CD4-positive, alpha-beta T cell (primary cell): ENCODE results near the gene CHL1. TPM values are rescaled to one million over a fixed set of nuclear protein-coding genes. Genes with fewer than 3 reads are reported as not detected.

ENCODE experiments used
- ATAC-seq: fragments of 200-7000 bp; cut with Tn5 transposase; one replicate; pipeline ENCODE4 v1.10.0; 2022; ENCODE audit warnings: mild to moderate bottlenecking; ENCODE audit not compliant: poor library complexity
- CTCF ChIA-PET: fragments of 350-600 bp; sonication (Branson Sonifier 250); formaldehyde crosslinking; loops from one replicate; lab custom pipeline; 2021; ENCODE audit warnings: antibody characterized with exemption, inconsistent platforms; lab: Charles Lee
- POLR2A ChIA-PET: fragments of 350-600 bp; sonication (Branson Sonifier 250); formaldehyde crosslinking; loops from one replicate; lab custom pipeline; 2021; ENCODE audit warnings: antibody characterized with exemption, inconsistent platforms; lab: Charles Lee
- DNase-seq, 14 experiments: peaks; one replicate each; pipeline ENCODE4 v3.0.0-alpha.2; 2013 to 2020; ENCODE audit warnings: mixed read lengths in 2 of 14
- H3K27ac ChIP-seq, 2 donors: one replicate each; pipeline versions ENCODE4 v1.5.1 to v1.7.0; 2013; ENCODE audit warnings: low read length in 2 of 2, low read depth in 1 of 2, mild to moderate bottlenecking in 1 of 2
- H3K27me3 ChIP-seq, 2 experiments: 1 replicate in 1 of 2; 2 replicates in 1 of 2; pipeline versions ENCODE4 v1.6.1 to v1.7.0; 2013; ENCODE audit warnings: low read length in 2 of 2, control low read depth in 1 of 2, mild to moderate bottlenecking in 1 of 2, moderate library complexity in 1 of 2; ENCODE audit not compliant: insufficient read depth in 2 of 2, control insufficient read depth in 1 of 2
- H3K36me3 ChIP-seq: one replicate; pipeline ENCODE4 v1.6.1; 2013; ENCODE audit warnings: low read length, control low read depth; ENCODE audit not compliant: insufficient read depth
- H3K4me1 ChIP-seq: one replicate; pipeline ENCODE4 v1.6.1; 2013; ENCODE audit warnings: low read length, control low read depth; ENCODE audit not compliant: insufficient read depth
- H3K4me3 ChIP-seq: one replicate; pipeline ENCODE4 v1.5.1; 2013; ENCODE audit warnings: mild to moderate bottlenecking, low read length, moderate library complexity
- H3K9me3 ChIP-seq, 2 experiments: 1 replicate in 1 of 2; 2 replicates in 1 of 2; pipeline versions ENCODE4 v1.6.1 to v1.7.0; 2013; ENCODE audit warnings: low read length in 2 of 2, mild to moderate bottlenecking in 2 of 2, control low read depth in 1 of 2, moderate library complexity in 1 of 2; ENCODE audit not compliant: control insufficient read depth in 1 of 2, insufficient read depth in 1 of 2
- H3K27ac Mint-ChIP-seq: one replicate; pipeline ENCODE4 v1.8.0; 2020; ENCODE audit warnings: mixed read lengths
- H3K27me3 Mint-ChIP-seq: one replicate; pipeline ENCODE4 v1.8.0; 2021; ENCODE audit warnings: mixed read lengths
- H3K36me3 Mint-ChIP-seq: one replicate; pipeline ENCODE4 v1.8.0; 2021; ENCODE audit warnings: low read depth, mixed read lengths
- H3K4me1 Mint-ChIP-seq: one replicate; pipeline ENCODE4 v1.8.0; 2021; ENCODE audit warnings: low read depth, mixed read lengths
- H3K4me3 Mint-ChIP-seq: one replicate; pipeline ENCODE4 v1.8.0; 2020; ENCODE audit warnings: mild to moderate bottlenecking, mixed read lengths
- H3K9me3 Mint-ChIP-seq: one replicate; pipeline ENCODE4 v1.8.0; 2020; ENCODE audit warnings: mixed read lengths
- CTCF ChIP-seq: fragments of 200-600 bp; IDR thresholded peaks from one replicate; pipeline ENCODE4 v1.8.0; 2022; ENCODE audit warnings: antibody characterized with exemption, mild to moderate bottlenecking
- intact Hi-C, 2 experiments: fragments of 100-400 bp; cut with DNase I in 1 of 2; cut with micrococcal nuclease in 1 of 2; formaldehyde crosslinking; loops; one replicate each; pipeline versions ENCODE4 v1.15.1 to v1.9.0; 2023 to 2025; cut with DNase I, micrococcal nuclease
- total RNA-seq, 174 experiments: library from RNA in 2 of 174; stranded (reverse) in 2 of 174; gene quantifications; one replicate each; pipeline ENCODE4 v1.2.3 and lab custom pipeline; 2021 to 2026

CHL1 gene
- total RNA-seq, 2 experiments from 2014 or later, result not detected

GRCh38 chr3:299590-300301 is 103.2 kb downstream of the CHL1 start:
- Mint-ChIP-seq H3K27me3 (no peaks in the 10 kb centered on the region), H3K36me3 (no peaks in the 10 kb centered on the region), H3K4me1 (no peaks in the 10 kb centered on the region), H3K4me3 (no peak overlapping the region), H3K27ac (no peak overlapping the region), H3K9me3 (peaks cover 6% of the 10 kb centered on the region)
- Histone ChIP-seq H3K36me3 (no peaks in the 10 kb centered on the region), H3K4me3 (no peak overlapping the region), H3K4me1 (no peaks in the 10 kb centered on the region), H3K27me3 (no peaks in the 10 kb centered on the region), H3K9me3 (no peaks in the 10 kb centered on the region), H3K27ac (no peak overlapping the region)
- POLR2A ChIA-PET, result no interaction called here
- TF ChIP-seq CTCF, result no peak
- ATAC-seq, result no peak
- intact Hi-C loops, result no loop called here
- CTCF ChIA-PET, result no interaction called here
- no peak for DNase-seq

- Mint-ChIP-seq H3K27me3 (peaks cover 5% of the 10 kb centered on the region), H3K4me1 (no peaks in the 10 kb centered on the region), H3K4me3 (no peak overlapping the region), H3K36me3 (no peaks in the 10 kb centered on the region), H3K9me3 (peaks cover 3% of the 10 kb centered on the region), H3K27ac (no peak overlapping the region)
- Histone ChIP-seq H3K9me3 (peaks cover 0 to 7% of the 10 kb centered on the region in 2 experiments), H3K27me3 (no peaks in the 10 kb centered on the region), H3K4me3 (no peak overlapping the region), H3K27ac (no peak overlapping the region), H3K36me3 (no peaks in the 10 kb centered on the region), H3K4me1 (no peaks in the 10 kb centered on the region)
- no peak for ATAC-seq
- intact Hi-C loops, result no loop called here
- no peak for DNase-seq
- CTCF ChIA-PET, result no interaction called here
- TF ChIP-seq CTCF, result no peak
- POLR2A ChIA-PET, result no interaction called here
Measured at GRCh38 chr3:307182-307581, 110.6 kb downstream of the CHL1 start.

- Mint-ChIP-seq H3K9me3 (peaks cover 3% of the 10 kb centered on the region), H3K36me3 (no peaks in the 10 kb centered on the region), H3K4me3 (no peak overlapping the region), H3K27me3 (peaks cover 5% of the 10 kb centered on the region), H3K4me1 (no peaks in the 10 kb centered on the region), H3K27ac (no peak overlapping the region)
- no peaks in the 10 kb centered on the region for H3K4me1 ChIP-seq
- no peak for TF ChIP-seq CTCF
- DNase-seq, result no peak
- POLR2A ChIA-PET, result no interaction called here
- no peaks in the 10 kb centered on the region for H3K36me3 ChIP-seq
- CTCF ChIA-PET, result no interaction called here
- no peaks in the 10 kb centered on the region for H3K27me3 ChIP-seq
- no peak overlapping the region for H3K4me3 ChIP-seq
- H3K27ac ChIP-seq, result no peak overlapping the region
- ATAC-seq, result no peak
- H3K9me3 ChIP-seq, result peaks cover 0 to 7% of the 10 kb centered on the region in 2 experiments
- intact Hi-C loops, result no loop called here
Measured at GRCh38 chr3:308597-309321, 112.2 kb downstream of the CHL1 start.
